ENCODE data around the gene AQP7. TPM values are rescaled to one million over a fixed set of nuclear protein-coding genes. Genes with fewer than 3 reads are reported as not detected.
"Not testable (repeated sequence)": the region's sequence is repeated elsewhere in the genome, so short reads cannot be mapped to it uniquely, and the experiment has no call there.

AQP7 gene
- total RNA-seq (2014; rRNA removed; shearing (Covaris generic)): not detected in 2 replicates

- not testable (repeated sequence) for H3K4me1 ChIP-seq (replicated peaks); DNase-seq (ENCODE audit: low read depth in 1 of 2, low spot score in 2 of 2); H3K4me3 ChIP-seq; H3K36me3 ChIP-seq; H3K9me3 ChIP-seq (replicated peaks); H3K27me3 ChIP-seq (replicated peaks); H3K27ac ChIP-seq
Measured at GRCh38 chr9:33402371-33402770, at the start of gene AQP7. Gene AQP7 (minus strand): TSS chr9:33402568. CDS start chr9:33401262, 1,306 bp downstream.

- H3K36me3 ChIP-seq: no peaks in the 10 kb centered on the region
- H3K9me3 ChIP-seq (replicated peaks): no peaks in the 10 kb centered on the region
- no peak overlapping the region for H3K27ac ChIP-seq
- no peak overlapping the region for H3K4me3 ChIP-seq
- no peaks in the 10 kb centered on the region for H3K27me3 ChIP-seq (replicated peaks)
- DNase-seq (ENCODE audit: low read depth in 1 of 2, low spot score in 2 of 2): no peak
- peaks cover 16% of the 10 kb centered on the region for H3K4me1 ChIP-seq (replicated peaks)
Measured at GRCh38 chr9:33450621-33451146, 48.3 kb upstream of the AQP7 start.

DNA sequence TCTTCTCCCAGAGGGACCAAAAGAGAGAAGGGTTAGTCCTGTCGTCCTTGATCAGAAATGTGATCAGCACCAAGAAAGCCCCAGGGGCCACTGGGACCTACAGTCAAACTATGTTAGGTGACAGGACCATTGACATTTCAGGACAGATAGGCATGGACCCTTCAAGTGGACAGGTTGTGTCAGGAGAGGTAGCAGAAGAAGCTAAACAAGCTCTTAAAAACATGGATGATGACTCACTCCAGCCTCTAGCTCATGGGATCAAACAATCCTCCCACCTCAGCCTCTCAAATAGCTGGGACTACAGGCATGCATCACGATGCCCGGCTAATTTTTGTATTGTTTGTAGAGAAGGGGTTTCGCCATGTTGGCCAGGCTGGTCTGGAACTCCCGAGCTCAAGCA is 47.3 kb upstream of the AQP7 start:
- Histone ChIP-seq H3K9me3 (replicated peaks) (no peaks in the 10 kb centered on the region), H3K4me3 (no peak overlapping the region), H3K27ac (no peak overlapping the region), H3K36me3 (no peaks in the 10 kb centered on the region), H3K27me3 (replicated peaks) (no peaks in the 10 kb centered on the region), H3K4me1 (replicated peaks) (peaks cover 16% of the 10 kb centered on the region)
- no peak for DNase-seq (ENCODE audit: low read depth in 1 of 2, low spot score in 2 of 2)

DNA sequence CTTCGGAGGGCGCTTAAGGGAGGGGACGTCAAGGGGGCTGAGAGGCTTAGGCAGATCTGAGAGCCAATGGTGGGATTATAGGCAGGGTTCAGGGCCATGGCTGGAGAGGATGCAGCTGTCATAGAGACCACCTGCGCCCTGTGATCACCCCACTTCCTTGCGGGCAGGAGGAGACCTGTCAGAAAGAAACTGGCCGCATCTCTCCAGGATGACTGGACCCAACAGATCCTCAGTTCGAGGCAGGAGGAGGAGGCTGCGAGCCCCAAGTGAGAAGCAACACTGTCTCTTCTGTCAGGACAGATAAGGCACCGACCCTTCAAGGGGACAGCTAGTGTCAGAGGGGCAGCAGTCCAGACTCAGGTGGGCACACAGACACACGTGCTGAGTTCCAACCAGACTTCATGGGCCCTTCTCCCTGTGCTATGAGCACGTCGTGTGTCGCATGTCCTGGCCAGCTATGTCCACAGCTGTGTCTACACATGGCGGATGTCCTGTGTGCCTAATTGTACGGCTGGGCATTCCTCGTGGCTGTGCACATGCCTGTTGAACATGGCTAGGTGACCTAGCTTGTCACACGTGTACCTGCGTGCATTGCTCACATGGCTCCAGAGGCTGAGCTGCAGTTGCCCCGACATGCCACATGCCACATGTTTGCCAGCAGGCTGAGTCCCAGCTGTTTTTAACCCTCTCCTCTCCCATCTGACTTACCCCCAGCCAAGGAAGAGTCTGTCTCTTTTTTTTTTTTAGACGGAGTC is 45.6 kb upstream of the AQP7 start:
- Histone ChIP-seq H3K27ac (no peak overlapping the region), H3K9me3 (replicated peaks) (no peaks in the 10 kb centered on the region), H3K36me3 (no peaks in the 10 kb centered on the region), H3K4me3 (no peak overlapping the region), H3K4me1 (replicated peaks) (peaks cover 14% of the 10 kb centered on the region), H3K27me3 (replicated peaks) (no peaks in the 10 kb centered on the region)
- no peak for DNase-seq (ENCODE audit: low read depth in 1 of 2, low spot score in 2 of 2)

- Histone ChIP-seq H3K4me3 (no peak within 1 kb of the TSS), H3K4me1 (replicated peaks) (peaks cover 9% of the 10 kb centered on the region), H3K27me3 (replicated peaks) (no peaks in the 10 kb centered on the region), H3K36me3 (no peaks in the 10 kb centered on the region), H3K9me3 (replicated peaks) (no peaks in the 10 kb centered on the region), H3K27ac (no peak within 1 kb of the TSS)
- peak in 1 of 2 experiments; percentile 45 for DNase-seq (ENCODE audit: low read depth in 1 of 2, low spot score in 2 of 2)
Measured at GRCh38 chr9:33446946-33447798, 44.8 kb upstream of the AQP7 start, which contains the start of gene AQP3. Gene AQP3 (minus strand): TSS chr9:33447593. CDS start chr9:33447530, 63 bp downstream.

GRCh38 chr9:33446240-33446945 is 44.0 kb upstream of the AQP7 start:
- H3K9me3 ChIP-seq (replicated peaks): no peaks in the 10 kb centered on the region
- H3K4me3 ChIP-seq: no peak overlapping the region
- peaks cover 9% of the 10 kb centered on the region for H3K4me1 ChIP-seq (replicated peaks)
- no peaks in the 10 kb centered on the region for H3K36me3 ChIP-seq
- no peaks in the 10 kb centered on the region for H3K27me3 ChIP-seq (replicated peaks)
- no peak for DNase-seq (ENCODE audit: low read depth in 1 of 2, low spot score in 2 of 2)
- H3K27ac ChIP-seq: no peak overlapping the region

- Histone ChIP-seq H3K27me3 (replicated peaks) (no peaks in the 10 kb centered on the region), H3K27ac (no peak overlapping the region), H3K9me3 (replicated peaks) (no peaks in the 10 kb centered on the region), H3K4me1 (replicated peaks) (peaks cover 9% of the 10 kb centered on the region), H3K36me3 (no peaks in the 10 kb centered on the region), H3K4me3 (no peak overlapping the region)
- no peak for DNase-seq (ENCODE audit: low read depth in 1 of 2, low spot score in 2 of 2)
Measured at GRCh38 chr9:33445389-33446239, 43.2 kb upstream of the AQP7 start.

- H3K4me3 ChIP-seq: no peak overlapping the region
- H3K27me3 ChIP-seq (replicated peaks): no peaks in the 10 kb centered on the region
- no peaks in the 10 kb centered on the region for H3K9me3 ChIP-seq (replicated peaks)
- H3K4me1 ChIP-seq (replicated peaks): peaks cover 9% of the 10 kb centered on the region
- no peak overlapping the region for H3K27ac ChIP-seq
- H3K36me3 ChIP-seq: no peaks in the 10 kb centered on the region
- no peak for DNase-seq (ENCODE audit: low read depth in 1 of 2, low spot score in 2 of 2)
Measured at GRCh38 chr9:33443464-33444154, 41.2 kb upstream of the AQP7 start.

GRCh38 chr9:33443047-33443446 is 40.7 kb upstream of the AQP7 start:
- H3K4me3 ChIP-seq: no peak overlapping the region

GRCh38 chr9:33442125-33442524 is 39.8 kb upstream of the AQP7 start:
- Histone ChIP-seq H3K4me1 (replicated peaks) (peaks cover 3% of the 10 kb centered on the region), H3K27me3 (replicated peaks) (no peaks in the 10 kb centered on the region), H3K27ac (no peak overlapping the region), H3K36me3 (no peaks in the 10 kb centered on the region), H3K4me3 (no peak overlapping the region), H3K9me3 (replicated peaks) (no peaks in the 10 kb centered on the region)
- DNase-seq (ENCODE audit: low read depth in 1 of 2, low spot score in 2 of 2): no peak

More at GRCh38 chr9:33443047-33443446, 40.7 kb upstream of the AQP7 start:
- no peaks in the 10 kb centered on the region for H3K36me3 ChIP-seq
- H3K27ac ChIP-seq: no peak overlapping the region
- H3K9me3 ChIP-seq (replicated peaks): no peaks in the 10 kb centered on the region
- no peaks in the 10 kb centered on the region for H3K27me3 ChIP-seq (replicated peaks)
- DNase-seq (ENCODE audit: low read depth in 1 of 2, low spot score in 2 of 2): no peak
- H3K4me1 ChIP-seq (replicated peaks): peaks cover 9% of the 10 kb centered on the region

DNA sequence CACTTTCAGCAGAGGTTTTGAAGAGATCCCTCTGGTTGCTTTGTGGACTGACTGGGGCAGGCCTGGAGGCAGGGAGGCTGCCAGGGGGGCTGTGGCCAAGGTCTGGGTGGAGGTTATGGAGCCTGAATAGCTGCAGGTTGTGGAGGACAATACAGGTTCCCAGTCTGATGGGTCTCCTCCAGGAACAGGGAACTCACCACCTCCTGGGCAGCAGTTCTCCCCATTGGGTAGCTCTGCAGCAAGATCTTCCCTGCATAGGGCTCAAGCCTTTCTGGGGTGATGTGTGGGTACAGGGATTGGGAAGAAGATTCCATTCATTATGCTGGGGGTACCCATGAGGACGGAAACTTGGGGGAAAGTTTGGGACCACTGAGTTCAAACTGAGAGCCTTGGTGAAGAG is 38.2 kb upstream of the AQP7 start:
- no peaks in the 10 kb centered on the region for H3K27me3 ChIP-seq (replicated peaks)
- no peak overlapping the region for H3K4me3 ChIP-seq
- no peaks in the 10 kb centered on the region for H3K36me3 ChIP-seq
- DNase-seq (ENCODE audit: low read depth in 1 of 2, low spot score in 2 of 2): no peak
- H3K27ac ChIP-seq: no peak overlapping the region
- no peaks in the 10 kb centered on the region for H3K9me3 ChIP-seq (replicated peaks)
- no peaks in the 10 kb centered on the region for H3K4me1 ChIP-seq (replicated peaks)

DNA sequence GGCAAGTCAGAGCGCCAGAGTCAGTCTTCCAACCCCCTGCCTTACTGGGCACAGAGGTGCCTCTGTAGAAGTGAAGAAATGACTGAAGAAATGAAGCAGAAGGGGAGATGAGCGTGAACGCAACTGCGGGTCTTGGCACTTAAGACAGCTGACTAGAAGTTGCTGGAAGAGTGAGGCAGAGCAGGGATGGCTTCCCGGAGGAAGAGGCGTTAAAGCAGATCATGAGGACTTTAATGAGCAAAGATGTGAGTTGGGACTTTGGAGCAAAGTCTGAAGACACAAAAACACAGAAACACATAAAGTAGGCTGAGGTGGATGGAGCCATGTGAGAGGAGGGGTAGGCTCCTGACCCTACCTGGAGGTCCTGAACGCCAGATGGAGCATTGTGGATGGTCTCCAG is 37.8 kb upstream of the AQP7 start:
- no peaks in the 10 kb centered on the region for H3K27me3 ChIP-seq (replicated peaks)
- no peaks in the 10 kb centered on the region for H3K9me3 ChIP-seq (replicated peaks)
- H3K4me3 ChIP-seq: no peak overlapping the region
- no peak overlapping the region for H3K27ac ChIP-seq
- no peaks in the 10 kb centered on the region for H3K4me1 ChIP-seq (replicated peaks)
- no peaks in the 10 kb centered on the region for H3K36me3 ChIP-seq
- DNase-seq (ENCODE audit: low read depth in 1 of 2, low spot score in 2 of 2): no peak

Data from SJSA1 (cell line).